Right cardiac atrium (tissue), 5 donors: ENCODE results near the gene RANGRF. TPM values are rescaled to one million over a fixed set of nuclear protein-coding genes. Genes with fewer than 3 reads are reported as not detected.
A peak's percentile ranks its signal among the peaks of the same experiment; 100 is the strongest.

Experiments used
- ATAC-seq, 2 donors: fragments of 200-7000 bp; cut with Tn5 transposase; one replicate each; pipeline versions ENCODE4 v1.8.0 to v1.9.1; 2020; ENCODE audit warnings: moderate library complexity in 2 of 2, mild to moderate bottlenecking in 1 of 2
- DNase-seq, 3 donors: peaks; one replicate each; pipeline ENCODE4 v3.0.0-alpha.2; 2020
- H3K27ac ChIP-seq: one replicate; pipeline ENCODE4 v1.5.1; 2013; ENCODE audit warnings: mild to moderate bottlenecking, low read length, control low read depth, moderate library complexity
- H3K27me3 ChIP-seq: one replicate; pipeline ENCODE4 v1.6.1; 2013; ENCODE audit not compliant: control insufficient read depth, insufficient read depth
- H3K4me1 ChIP-seq: one replicate; pipeline ENCODE4 v1.6.1; 2013; ENCODE audit warnings: low read length; ENCODE audit not compliant: control insufficient read depth, insufficient read depth
- H3K4me3 ChIP-seq: one replicate; pipeline ENCODE4 v1.5.1; 2013; ENCODE audit warnings: low read length, control low read depth
- H3K9me3 ChIP-seq: one replicate; pipeline ENCODE4 v1.6.1; 2013; ENCODE audit warnings: low read length; ENCODE audit not compliant: control insufficient read depth
- WGBS: extraction: QIAGEN DNeasy Blood & Tissue Kit; methylation state at CpG from one replicate; pipeline ENCODE4 v1.1.7; 2013; 5-methylcytosine and 5-hydroxymethylcytosine counted together
- intact Hi-C, 4 donors: fragments of 100-400 bp; cut with DNase I; formaldehyde crosslinking; loops; one replicate each; pipeline versions ENCODE4 v1.11.0 to v1.14.0; 2022 to 2023
- polyA plus RNA-seq: library from polyadenylated mRNA; stranded (reverse); fragments of 200-250 nt; gene quantifications from one replicate; pipeline ENCODE4 v1.2.3, GENCODE V29; 2013
- total RNA-seq, 4 donors: library from RNA; stranded (reverse); fragmentation: NEBNext Ultra II Directional; extraction: Animal tissue kit (Norgen Biotek cat#: 25700); gene quantifications; one replicate each; pipeline ENCODE4 v1.2.1, GENCODE V29; 2021
- donor health status: healthy with polysubstance abuse.
- donor health status: DM: no; HTN: yes; CAD: no.
- donor health status: DM: no; HTN: no; CAD: no.
- donor health status: DM: no; HTN: yes; CAD: no; lungs with severe emphysema.
- donor health status: DM: yes; HTN: yes; CAD: no.

RANGRF gene
- total and polyA plus RNA-seq, 5 donors = 27.2 to 45.5 (median 32.6) TPM

GRCh38 chr17:8332128-8332527 lies 43.7 kb downstream of the RANGRF start:
- intact Hi-C loops = no loop called here
- Histone ChIP-seq H3K4me1 (no peaks in the 10 kb centered on the region), H3K9me3 (no peaks in the 10 kb centered on the region), H3K4me3 (no peak overlapping the region), H3K27ac (no peak overlapping the region), H3K27me3 (no peaks in the 10 kb centered on the region)
- no peak for DNase-seq
- ATAC-seq = no peak
- 86% methylated on average over 2 of the region's 2 CpGs for WGBS

DNA sequence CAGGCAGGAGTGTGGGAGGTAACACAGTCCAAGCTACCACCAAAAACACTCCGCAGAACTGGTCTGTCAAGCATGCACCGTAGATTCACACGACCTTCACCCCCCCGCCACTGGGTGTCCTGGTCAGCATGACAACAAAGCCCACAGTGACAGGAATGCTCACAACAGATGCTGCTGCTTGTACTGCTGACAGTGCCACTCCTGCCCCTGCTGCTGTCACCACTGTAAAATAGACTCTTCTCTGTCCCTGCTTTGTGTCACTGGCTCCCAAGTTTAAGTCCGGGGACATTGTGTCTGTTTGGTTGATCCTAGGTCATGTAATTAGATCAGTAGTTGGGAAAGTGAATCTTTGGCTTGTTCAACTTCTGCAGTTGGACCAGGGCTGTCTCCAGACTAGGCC lies 44.2 kb downstream of the RANGRF start:
- Histone ChIP-seq H3K27me3 (no peaks in the 10 kb centered on the region), H3K4me1 (no peaks in the 10 kb centered on the region), H3K9me3 (no peaks in the 10 kb centered on the region), H3K4me3 (no peak overlapping the region), H3K27ac (no peak overlapping the region)
- intact Hi-C loops = no loop called here
- 27% methylated on average over 5 of the region's 5 CpGs for WGBS
- peak; percentile 51 to 76 for ATAC-seq
- peak in 2 of 3 donors; percentile 60 to 70 for DNase-seq

- WGBS = 84% methylated on average over 4 of the region's 4 CpGs
Observed at GRCh38 chr17:8333281-8333680, 44.8 kb downstream of the RANGRF start.

GRCh38 chr17:8337802-8338752 lies 49.6 kb downstream of the RANGRF start:
- Histone ChIP-seq H3K4me3 (no peak overlapping the region), H3K9me3 (no peaks in the 10 kb centered on the region), H3K27me3 (no peaks in the 10 kb centered on the region), H3K4me1 (peaks cover 4% of the 10 kb centered on the region), H3K27ac (no peak overlapping the region)
- no peak for ATAC-seq
- no peak for DNase-seq
- intact Hi-C loops = no loop called here
- 37% methylated on average over 11 of the region's 11 CpGs for WGBS

More at GRCh38 chr17:8333281-8333680, 44.8 kb downstream of the RANGRF start:
- DNase-seq (no peak), ATAC-seq (peak in 1 of 2 donors; percentile 61)
- Histone ChIP-seq H3K27me3 (no peaks in the 10 kb centered on the region), H3K4me1 (no peaks in the 10 kb centered on the region), H3K27ac (no peak overlapping the region), H3K4me3 (no peak overlapping the region), H3K9me3 (no peaks in the 10 kb centered on the region)
- intact Hi-C loops = no loop called here

DNA sequence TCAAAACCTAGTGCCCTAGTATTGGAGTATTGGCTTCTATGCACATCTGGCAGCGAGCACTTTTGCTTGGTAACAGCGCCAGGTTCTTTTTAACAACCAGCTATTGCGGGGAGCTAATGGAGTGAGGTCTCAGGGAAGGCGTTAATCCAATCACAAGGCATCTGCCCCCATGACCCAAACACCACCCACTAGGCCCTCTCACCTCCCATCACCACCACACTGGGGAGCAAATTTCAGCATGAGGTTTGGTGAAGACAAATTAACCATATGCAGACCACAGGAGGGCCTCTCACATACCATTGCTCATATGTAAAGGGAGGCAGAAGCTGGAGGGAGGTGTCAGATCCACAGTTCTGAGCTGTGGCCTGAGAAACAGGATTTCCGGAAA lies 50.3 kb downstream of the RANGRF start:
- Histone ChIP-seq H3K4me1 (peaks cover 4% of the 10 kb centered on the region), H3K27me3 (no peaks in the 10 kb centered on the region), H3K27ac (no peak overlapping the region), H3K9me3 (no peaks in the 10 kb centered on the region), H3K4me3 (no peak overlapping the region)
- ATAC-seq = no peak
- no peak for DNase-seq
- intact Hi-C loops = no loop called here
- 76% methylated on average over 5 of the region's 5 CpGs for WGBS

- intact Hi-C loops = no loop called here
- DNase-seq (no peak), ATAC-seq (no peak)
- Histone ChIP-seq H3K9me3 (no peaks in the 10 kb centered on the region), H3K4me3 (no peak within 1 kb of the TSS), H3K4me1 (peaks cover 4% of the 10 kb centered on the region), H3K27me3 (no peaks in the 10 kb centered on the region), H3K27ac (no peak within 1 kb of the TSS)
- WGBS = 84% methylated on average over 2 of the region's 2 CpGs
Observed at GRCh38 chr17:8339540-8339939, 51.1 kb downstream of the RANGRF start, which contains the start of gene ODF4. ODF4 (plus strand) TSS chr17:8339840; CDS start chr17:8340052, 212 bp downstream.

Other genes starting within 250 kb of the RANGRF start
- gene ALOX15B, start 249.6 kb upstream of the RANGRF start, total RNA-seq = under 1 TPM; 0.25 to 0.68 (median 0.46) TPM
- 0.54 TPM for gene ALOX15B, start 249.6 kb upstream of the RANGRF start, polyA plus RNA-seq
- under 1 TPM in 1 of 4 donors, not detected in 3; 0.71 TPM for gene ALOX12B, start 201.0 kb upstream of the RANGRF start, total RNA-seq
- not detected for gene ALOX12B, start 201.0 kb upstream of the RANGRF start, polyA plus RNA-seq
- not detected for gene ALOXE3, start 170.2 kb upstream of the RANGRF start, total RNA-seq
- not detected for gene ALOXE3, start 170.2 kb upstream of the RANGRF start, polyA plus RNA-seq
- gene HES7, start 164.6 kb upstream of the RANGRF start, total RNA-seq = under 1 TPM; 0.62 to 0.76 (median 0.73) TPM
- 0.25 TPM for gene HES7, start 164.6 kb upstream of the RANGRF start, polyA plus RNA-seq
- gene PER1, start 136.3 kb upstream of the RANGRF start, total RNA-seq = 100 to 1,000 TPM in 3 of 4 donors, 10 to 100 TPM in 1; 96.2 to 150 (median 124) TPM
- 110 TPM for gene PER1, start 136.3 kb upstream of the RANGRF start, polyA plus RNA-seq
- gene VAMP2, start 125.7 kb upstream of the RANGRF start, total RNA-seq = 10 to 100 TPM; 68.7 to 74.9 (median 71.8) TPM
- gene VAMP2, start 125.7 kb upstream of the RANGRF start, polyA plus RNA-seq = 50.2 TPM
- 10 to 100 TPM in 2 of 4 donors, 1 to 10 TPM in 2; 7.1 to 11.4 (median 9.2) TPM for gene TMEM107, start 112.3 kb upstream of the RANGRF start, total RNA-seq
- 7.2 TPM for gene TMEM107, start 112.3 kb upstream of the RANGRF start, polyA plus RNA-seq
- gene BORCS6, start 98.5 kb upstream of the RANGRF start, total RNA-seq = 1 to 10 TPM; 7.0 to 9.9 (median 9.6) TPM
- gene BORCS6, start 98.5 kb upstream of the RANGRF start, polyA plus RNA-seq = 7.3 TPM
- 1 to 10 TPM in 2 of 4 donors, not detected in 2; 1.1 to 1.3 TPM for gene AURKB, start 78.1 kb upstream of the RANGRF start, total RNA-seq
- gene AURKB, start 78.1 kb upstream of the RANGRF start, polyA plus RNA-seq = 0.45 TPM
- gene CTC1, start 40.6 kb upstream of the RANGRF start, total RNA-seq = 10 to 100 TPM; 12.8 to 21.1 (median 17.2) TPM
- 12.4 TPM for gene CTC1, start 40.6 kb upstream of the RANGRF start, polyA plus RNA-seq
- 10 to 100 TPM; 12.4 to 19.7 (median 15.7) TPM for gene PFAS, start 39.4 kb upstream of the RANGRF start, total RNA-seq
- gene PFAS, start 39.4 kb upstream of the RANGRF start, polyA plus RNA-seq = 7.5 TPM
- gene SLC25A35, start 6.7 kb downstream of the RANGRF start, total RNA-seq = 1 to 10 TPM; 2.0 to 4.7 (median 3.0) TPM
- gene SLC25A35, start 6.7 kb downstream of the RANGRF start, polyA plus RNA-seq = 5.2 TPM
- 10 to 100 TPM; 10.1 to 18.2 (median 13.4) TPM for gene ARHGEF15, start 21.6 kb downstream of the RANGRF start, total RNA-seq
- gene ARHGEF15, start 21.6 kb downstream of the RANGRF start, polyA plus RNA-seq = 13.1 TPM
- gene ODF4, start 51.2 kb downstream of the RANGRF start, total RNA-seq = not detected
- not detected for gene ODF4, start 51.2 kb downstream of the RANGRF start, polyA plus RNA-seq
- 1,000 to 10,000 TPM in 3 of 4 donors, 100 to 1,000 TPM in 1; 912 to 1,167 (median 1,065) TPM for gene RPL26, start 94.5 kb downstream of the RANGRF start, total RNA-seq
- 2,058 TPM for gene RPL26, start 94.5 kb downstream of the RANGRF start, polyA plus RNA-seq
- not detected for gene RNF222, start 109.2 kb downstream of the RANGRF start, total RNA-seq
- gene RNF222, start 109.2 kb downstream of the RANGRF start, polyA plus RNA-seq = not detected
- gene NDEL1, start 147.2 kb downstream of the RANGRF start, total RNA-seq = 10 to 100 TPM; 30.9 to 45.2 (median 32.4) TPM
- gene NDEL1, start 147.2 kb downstream of the RANGRF start, polyA plus RNA-seq = 27.3 TPM